CD4-positive, alpha-beta T cell treated with Interleukin-15 for 1 hour (primary cell): ENCODE data around the gene CYP2A7.
A peak's percentile ranks its signal among the peaks of the same experiment; 100 is the strongest.
"Not testable (repeated sequence)": the region's sequence is repeated elsewhere in the genome, so short reads cannot be mapped to it uniquely, and the experiment has no call there.

Experiments used
- DNase-seq: peaks from one replicate; pipeline ENCODE4 v3.0.0-alpha.2; 2020

CYP2A7 gene

DNA sequence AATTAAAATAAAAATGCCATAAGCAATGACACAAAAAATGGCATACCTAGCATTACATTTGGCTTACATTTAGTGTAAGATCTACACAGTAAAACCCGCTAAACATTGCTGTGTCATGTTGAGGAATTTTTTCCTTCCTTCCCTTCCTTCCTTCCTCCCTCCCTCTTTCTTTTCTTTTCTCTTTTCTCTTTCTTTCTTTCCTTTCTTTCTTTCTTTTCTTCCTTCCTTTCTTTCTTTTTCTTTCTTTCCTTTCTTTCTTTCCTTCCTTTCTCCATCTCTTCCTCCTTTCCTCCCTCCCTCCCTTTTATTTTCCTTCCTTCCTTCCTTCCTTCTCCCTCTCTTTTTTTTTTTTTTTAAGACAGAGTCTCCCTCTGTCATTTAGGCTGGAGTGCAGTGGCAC lies 43.6 kb downstream of the CYP2A7 start:
- DNase-seq: not testable (repeated sequence)

DNA sequence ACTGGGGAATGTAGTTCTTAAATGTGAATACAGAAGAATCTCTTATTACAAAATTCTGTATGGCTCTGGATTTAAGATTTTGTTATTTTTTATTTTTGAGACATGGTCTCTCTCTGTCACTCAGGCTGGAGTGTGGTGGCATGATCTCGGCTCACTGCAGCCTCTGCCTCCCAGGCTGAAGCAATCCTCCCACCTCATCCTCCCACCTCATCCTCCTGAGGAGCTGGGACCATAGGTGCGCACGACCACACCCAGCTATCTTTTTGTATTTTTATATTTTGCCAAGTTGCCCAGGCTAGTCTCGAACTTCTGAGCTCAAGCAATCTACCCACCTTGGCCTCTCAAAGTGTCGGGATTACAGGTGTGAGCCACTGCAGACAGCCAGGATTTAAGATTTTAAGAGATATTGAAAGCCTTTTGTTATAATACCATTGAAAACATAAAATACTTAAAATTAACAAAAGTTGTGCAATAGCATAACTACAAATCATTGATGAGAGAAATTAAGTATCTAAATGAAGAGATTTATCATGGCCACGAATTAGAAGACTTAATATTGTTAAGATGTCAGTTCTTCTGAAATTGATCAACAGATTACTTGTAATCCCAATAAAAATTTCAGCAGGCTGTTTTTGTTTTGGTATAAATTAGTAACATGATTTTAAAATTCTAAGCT lies 45.1 kb downstream of the CYP2A7 start:
- DNase-seq: no peak

DNA sequence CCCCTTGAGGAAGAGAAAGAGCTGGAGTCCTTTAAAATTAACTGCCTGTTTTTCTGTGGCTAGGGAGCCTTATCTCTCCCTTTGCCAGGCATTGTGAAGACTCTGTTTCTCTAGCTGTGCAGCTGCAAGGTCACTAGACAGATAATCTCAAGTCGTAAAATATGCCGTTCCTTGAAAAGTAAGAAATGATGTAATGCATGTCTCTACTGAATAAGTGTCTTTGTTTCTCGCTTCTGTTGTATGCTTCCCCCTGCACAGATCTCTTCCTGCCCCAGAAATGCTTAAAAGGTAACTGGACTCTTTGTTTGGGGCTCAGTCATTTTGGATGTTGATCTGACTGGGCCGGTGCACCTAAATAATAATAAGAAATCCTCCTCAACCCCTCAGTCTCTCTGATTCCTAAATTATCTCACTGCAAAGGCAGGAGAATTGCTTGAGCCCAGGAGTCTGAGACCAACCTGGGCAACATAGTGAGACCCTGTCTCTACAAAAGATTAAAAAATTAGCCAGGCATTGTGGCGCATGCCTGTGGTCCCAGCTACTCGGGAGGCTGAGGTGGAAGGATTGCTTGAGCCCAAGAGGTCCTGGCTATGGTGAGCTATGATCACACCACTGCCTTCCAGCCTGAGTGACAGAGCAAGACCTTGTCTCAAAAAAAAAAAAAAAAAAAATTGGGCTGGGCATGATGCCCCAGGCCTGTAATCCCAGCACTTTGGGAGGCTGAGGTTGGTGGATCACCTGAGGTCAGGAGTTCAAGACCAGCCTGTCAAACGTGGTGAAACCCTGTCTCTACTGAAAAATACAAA lies 48.1 kb downstream of the CYP2A7 start:
- not testable (repeated sequence) for DNase-seq

DNA sequence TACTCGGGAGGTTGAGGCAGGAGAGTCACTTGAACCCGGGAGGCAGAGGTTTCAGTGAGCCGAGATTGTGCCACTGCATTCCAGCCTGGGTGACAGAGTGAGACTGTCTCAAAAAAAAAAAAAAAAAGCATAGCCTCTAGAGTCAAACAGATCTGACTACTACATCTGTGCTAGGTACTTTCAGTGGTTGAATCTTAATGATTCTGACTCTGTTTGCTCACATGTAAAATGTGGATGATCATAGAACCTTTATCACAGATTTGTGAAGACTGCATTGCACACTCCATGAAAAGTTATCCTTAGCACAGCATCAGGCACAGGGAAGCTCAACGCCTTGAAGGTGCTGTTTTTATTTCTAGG lies 49.6 kb downstream of the CYP2A7 start:
- DNase-seq: not testable (repeated sequence)

DNA sequence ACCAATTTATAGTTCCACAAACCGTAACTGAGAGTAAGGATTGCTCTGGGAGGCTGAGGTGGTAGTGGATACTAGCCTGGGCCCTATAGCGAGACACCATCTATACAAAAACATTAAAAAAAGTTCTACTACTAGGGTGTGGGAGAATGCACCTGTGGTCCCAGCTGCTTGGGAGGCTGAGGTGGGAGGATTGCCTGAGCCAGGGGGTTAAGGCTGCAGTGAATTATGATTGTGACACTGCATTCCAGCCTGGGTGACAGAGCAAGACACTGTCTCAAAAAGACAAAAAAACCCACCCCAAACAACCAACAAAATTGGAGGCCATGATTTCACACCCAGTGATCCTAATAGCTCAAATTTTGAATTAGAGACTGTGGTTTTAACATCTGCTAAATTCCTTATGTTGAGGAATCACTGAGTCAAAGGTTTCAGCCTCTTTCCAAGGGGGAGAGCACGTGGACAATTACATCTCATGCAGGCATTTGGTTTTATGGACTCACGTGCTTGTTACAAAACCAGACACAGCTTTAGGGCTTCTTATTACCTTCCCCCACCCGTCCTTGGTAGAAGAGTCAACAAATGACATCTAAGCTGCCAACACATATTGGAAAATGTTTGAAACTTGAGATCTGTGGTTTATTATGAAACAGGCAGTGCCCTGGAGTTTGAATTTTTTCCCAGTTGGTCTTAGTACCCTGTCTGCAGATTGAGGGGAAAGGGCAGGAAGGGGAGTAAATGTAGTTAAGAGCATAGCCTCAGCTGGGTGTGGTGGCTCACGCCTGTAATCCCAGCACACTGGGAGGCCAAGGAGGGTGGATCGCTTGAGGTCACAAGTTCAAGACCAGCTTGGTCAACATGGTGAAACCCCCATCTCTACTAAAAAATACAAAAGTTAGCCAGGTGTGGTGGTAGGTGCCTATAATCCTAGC lies 50.3 kb downstream of the CYP2A7 start:
- no peak for DNase-seq

DNA sequence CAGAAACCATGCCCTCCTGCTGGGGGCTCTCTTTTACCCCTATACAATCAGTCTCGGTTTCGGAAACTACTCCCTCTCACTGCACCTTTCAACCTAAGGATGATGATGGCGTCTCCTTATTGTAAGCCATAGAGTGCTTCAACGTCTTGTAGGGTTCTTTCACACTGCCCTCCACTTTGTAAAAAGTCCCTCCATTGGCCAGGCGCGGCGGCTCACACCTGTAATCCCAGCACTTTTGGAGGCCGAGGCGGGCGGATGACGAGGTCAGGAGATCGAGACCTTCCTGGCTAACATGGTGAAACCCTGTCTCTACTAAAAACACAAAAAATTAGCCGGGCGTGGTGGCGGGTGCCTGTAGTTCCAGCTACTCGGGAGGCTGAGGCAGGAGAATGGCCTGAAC lies 51.3 kb downstream of the CYP2A7 start:
- DNase-seq: not testable (repeated sequence)

DNA sequence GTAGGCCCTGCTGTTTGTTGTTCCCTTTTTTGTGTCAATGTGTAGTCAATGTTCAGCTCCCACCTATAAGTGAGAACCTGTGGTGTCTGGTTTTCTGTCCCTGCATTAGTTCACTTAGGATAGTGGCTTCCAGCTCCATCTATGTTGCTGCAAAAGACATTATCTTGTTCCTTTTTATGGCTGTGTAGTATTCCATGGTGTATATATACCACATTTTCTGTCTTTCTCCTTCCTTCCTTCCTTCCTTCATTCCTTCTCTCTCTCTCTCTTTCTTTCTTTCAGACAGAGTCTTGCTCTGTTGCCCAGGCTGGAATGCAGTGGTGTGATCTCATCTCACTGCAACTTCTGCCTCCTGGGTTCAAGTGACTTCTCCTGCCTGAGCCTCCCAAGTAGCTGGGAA lies 52.8 kb downstream of the CYP2A7 start:
- no peak for DNase-seq

DNA sequence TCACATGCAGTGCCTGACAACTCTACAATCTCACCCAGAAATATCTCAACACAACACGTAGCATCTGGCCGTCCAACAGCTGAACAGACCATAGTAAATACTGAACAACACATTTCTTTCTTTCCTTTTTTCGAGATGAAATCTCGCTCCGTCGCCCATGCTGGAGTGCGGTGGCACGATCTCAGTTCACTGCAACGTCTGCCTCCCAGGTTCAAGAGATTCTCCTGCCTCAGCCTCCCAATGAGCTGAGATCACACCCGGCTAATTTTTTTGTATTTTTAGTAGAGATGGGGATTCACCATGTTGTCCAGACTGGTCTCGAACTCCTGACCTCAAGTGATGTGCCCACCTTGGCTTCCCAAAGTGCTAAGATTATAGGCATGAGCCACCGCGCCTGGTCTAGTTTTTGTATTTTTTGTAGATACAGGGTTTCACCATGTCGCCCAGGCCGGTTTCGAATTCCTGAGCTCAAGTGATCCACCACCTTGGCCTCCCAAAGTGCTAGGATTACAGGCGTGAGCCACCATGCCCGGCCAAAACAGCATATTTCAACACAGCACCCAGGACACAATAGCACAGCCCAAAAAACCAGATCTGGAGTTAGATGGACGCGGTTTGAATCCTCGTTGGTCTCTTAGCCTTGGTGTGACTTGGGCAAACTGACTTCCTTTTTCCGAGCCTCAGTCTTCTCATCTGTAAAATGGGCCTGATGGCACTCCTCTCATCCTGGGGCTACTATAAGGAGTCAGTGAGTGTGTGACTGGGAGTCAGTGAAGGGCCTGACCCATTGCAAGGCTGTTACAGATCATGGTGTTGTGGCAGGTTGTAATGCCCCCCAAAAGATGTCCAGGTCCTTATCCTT lies 54.4 kb downstream of the CYP2A7 start:
- DNase-seq: no peak

DNA sequence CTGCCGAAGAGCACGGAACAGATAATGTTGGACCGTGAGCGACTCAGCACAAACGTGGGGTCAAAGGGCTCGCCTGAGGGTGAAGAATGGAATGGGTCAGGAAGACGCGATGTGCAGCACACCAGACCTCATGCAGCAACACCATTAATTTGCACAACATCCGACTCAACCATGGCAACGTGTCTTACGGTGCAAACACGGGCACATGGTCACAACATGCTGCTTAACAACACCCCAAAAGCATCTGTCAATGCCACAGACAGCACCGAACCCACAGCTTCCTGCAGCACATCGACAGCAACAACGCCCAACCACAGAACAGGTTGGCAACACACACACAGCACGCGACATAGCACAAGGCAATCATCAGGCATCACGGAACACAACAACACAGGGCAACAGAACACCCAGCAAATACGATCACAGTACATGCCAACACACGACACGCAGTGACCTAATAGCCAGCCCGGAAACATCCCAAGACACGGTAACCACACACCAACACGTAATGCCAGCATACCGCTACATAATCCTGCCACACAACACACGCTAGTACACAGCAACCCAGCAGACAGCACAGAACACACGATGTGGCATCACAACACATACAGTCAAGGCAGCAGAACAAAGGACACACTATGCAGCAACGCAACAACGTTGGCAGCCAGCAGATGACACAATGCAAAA lies 55.2 kb downstream of the CYP2A7 start:
- peak; percentile 91 for DNase-seq

DNA sequence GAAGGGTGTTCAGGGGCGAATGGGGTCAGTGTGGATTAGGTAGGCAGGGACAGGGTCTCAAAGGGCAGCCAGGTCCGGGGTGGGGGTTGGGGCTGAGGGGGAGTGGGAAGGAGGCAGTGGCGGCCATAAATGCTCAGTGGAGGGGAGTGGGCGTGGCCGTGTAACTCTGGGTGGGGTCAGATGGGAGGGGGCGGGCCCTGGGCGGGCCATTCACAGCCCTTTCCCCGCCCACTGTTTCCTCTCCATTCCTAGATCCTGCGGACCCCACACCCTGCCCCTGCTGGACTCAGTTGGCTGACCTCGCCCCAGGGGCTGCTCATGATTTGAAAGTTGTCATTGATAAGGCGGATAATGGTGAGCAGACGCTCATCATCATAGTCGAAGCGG lies 55.7 kb downstream of the CYP2A7 start:
- not testable (repeated sequence) for DNase-seq

DNA sequence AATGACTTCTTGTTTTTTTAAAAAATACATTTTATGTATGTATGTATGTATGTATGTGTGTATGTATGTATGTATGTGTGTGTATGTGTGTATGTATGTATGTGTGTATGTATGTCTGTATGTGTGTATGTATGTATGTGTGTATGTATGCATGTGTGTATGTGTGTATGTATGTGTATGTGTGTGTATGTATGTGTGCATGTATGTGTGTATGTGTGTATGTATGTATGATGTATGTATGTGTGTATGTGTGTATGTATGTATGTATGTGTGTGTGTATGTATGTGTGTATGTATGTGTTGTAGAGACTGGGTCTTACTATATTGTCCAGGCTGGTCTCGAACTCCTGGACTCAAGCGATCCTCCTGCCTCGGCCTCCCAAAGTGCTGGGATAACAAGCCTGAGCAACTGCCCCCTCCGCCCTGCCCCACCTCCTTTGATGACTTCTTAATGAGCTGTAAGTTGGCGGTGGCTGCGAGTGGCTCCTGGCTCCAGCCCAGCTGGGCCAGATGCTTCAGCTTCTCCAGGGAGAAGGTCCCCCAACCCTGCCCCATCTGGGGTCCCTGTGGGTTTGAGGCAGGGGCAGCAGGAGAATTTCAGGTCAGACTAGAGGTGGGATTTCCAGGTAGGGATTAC lies 56.5 kb downstream of the CYP2A7 start:
- not testable (repeated sequence) for DNase-seq
